Stimulated activated CD4-positive, alpha-beta T cell treated with anti-CD3 and anti-CD28 coated beads, Interleukin-1b, Interleukin-23, amount 100 ng/mL, for 48 hours (primary cell): ENCODE data around the gene POLRMT.

ENCODE experiments used
- DNase-seq: peaks from one replicate; pipeline ENCODE4 v3.0.0-alpha.2; 2020

Gene POLRMT

GRCh38 chr19:662962-663681 is 29.8 kb upstream of the POLRMT start, which contains the start of gene RNF126:
RNF126 (minus strand) TSS chr19:663214; CDS start chr19:663121, 93 bp downstream.
- DNase-seq, result peak; percentile 92

- peak; percentile 77 for DNase-seq
Measured at GRCh38 chr19:662207-662961, 29.0 kb upstream of the POLRMT start.

- peak; percentile 64 for DNase-seq
Measured at GRCh38 chr19:661427-662196, 28.3 kb upstream of the POLRMT start.

- no peak for DNase-seq
Measured at GRCh38 chr19:660793-661426, 27.6 kb upstream of the POLRMT start.

- no peak for DNase-seq
Measured at GRCh38 chr19:658916-659839, 25.8 kb upstream of the POLRMT start.

GRCh38 chr19:658059-658839 is 24.9 kb upstream of the POLRMT start:
- DNase-seq, result no peak

GRCh38 chr19:657611-658010 is 24.3 kb upstream of the POLRMT start:
- no peak for DNase-seq

GRCh38 chr19:656751-657559 is 23.6 kb upstream of the POLRMT start:
- DNase-seq, result no peak

- DNase-seq, result no peak
Measured at GRCh38 chr19:655691-656090, 22.4 kb upstream of the POLRMT start.

GRCh38 chr19:653425-653824 is 20.1 kb upstream of the POLRMT start:
- DNase-seq, result no peak

- no peak for DNase-seq
Measured at GRCh38 chr19:652467-653389, 19.4 kb upstream of the POLRMT start.

- no peak for DNase-seq
Measured at GRCh38 chr19:651991-652390, 18.7 kb upstream of the POLRMT start.

GRCh38 chr19:651114-651818 is 17.9 kb upstream of the POLRMT start:
- no peak for DNase-seq

- DNase-seq, result no peak
Measured at GRCh38 chr19:650121-650520, 16.8 kb upstream of the POLRMT start.

- DNase-seq, result no peak
Measured at GRCh38 chr19:648904-649801, 15.8 kb upstream of the POLRMT start.

GRCh38 chr19:648305-648704 is 15.0 kb upstream of the POLRMT start:
- no peak for DNase-seq

- DNase-seq, result no peak
Measured at GRCh38 chr19:647566-648284, 14.4 kb upstream of the POLRMT start.
